H9 (cell line): ENCODE results near the gene BCAT1. TPM values are rescaled to one million over a fixed set of nuclear protein-coding genes. Genes with fewer than 3 reads are reported as not detected.

Experiments
- DNase-seq: peaks from one replicate; pipeline ENCODE4 v3.0.0-alpha.2; 2017
- H2AFZ ChIP-seq: one replicate; pipeline ENCODE4 v1.6.1; 2013; ENCODE audit warnings: mild to moderate bottlenecking, low read length, control low read depth, moderate library complexity
- H2AK5ac ChIP-seq: 2 replicates; pipeline ENCODE4 v1.6.1; 2013; ENCODE audit warnings: low read length, control low read depth, mixed read lengths; ENCODE audit not compliant: insufficient read length
- H2BK120ac ChIP-seq: one replicate; pipeline ENCODE4 v1.6.1; 2013; ENCODE audit warnings: low read depth, mild to moderate bottlenecking, low read length, control low read depth, inconsistent platforms; ENCODE audit not compliant: poor library complexity, severe bottlenecking
- H2BK12ac ChIP-seq: 2 replicates; pipeline ENCODE4 v1.6.1; 2013; ENCODE audit warnings: low read length, control low read depth, mixed read lengths, low read depth; ENCODE audit not compliant: insufficient read length
- H2BK15ac ChIP-seq: 2 replicates; pipeline ENCODE4 v1.6.1; 2013; ENCODE audit warnings: low read depth, low read length, control low read depth
- H2BK20ac ChIP-seq: one replicate; pipeline ENCODE4 v1.6.1; 2013; ENCODE audit warnings: low read depth, mild to moderate bottlenecking, low read length, control low read depth, inconsistent platforms; ENCODE audit not compliant: poor library complexity, severe bottlenecking
- H2BK5ac ChIP-seq: 2 replicates; pipeline ENCODE4 v1.6.1; 2013; ENCODE audit warnings: low read length, control low read depth, mixed read lengths; ENCODE audit not compliant: insufficient read length
- H3K14ac ChIP-seq: 2 replicates; pipeline ENCODE4 v1.6.1; 2013; ENCODE audit warnings: low read length, control low read depth; ENCODE audit not compliant: insufficient read depth
- H3K18ac ChIP-seq: 2 replicates; pipeline ENCODE4 v1.6.1; 2013; ENCODE audit warnings: low read depth, mild to moderate bottlenecking, mixed read lengths, low read length, control low read depth; ENCODE audit not compliant: insufficient read length
- H3K23ac ChIP-seq: 2 replicates; pipeline ENCODE4 v1.6.1; 2013; ENCODE audit warnings: low read length, control low read depth, mixed read lengths, low read depth; ENCODE audit not compliant: insufficient read length
- H3K23me2 ChIP-seq: 2 replicates; pipeline ENCODE4 v1.6.1; 2013; ENCODE audit warnings: low read depth, mild to moderate bottlenecking, mixed read lengths, low read length, control low read depth; ENCODE audit not compliant: insufficient read length, poor library complexity, severe bottlenecking
- H3K27ac ChIP-seq: 2 replicates; pipeline ENCODE4 v1.5.1; 2013; ENCODE audit warnings: low read length, control low read depth, mixed read lengths, low read depth; ENCODE audit not compliant: insufficient read length
- H3K27me3 ChIP-seq: 2 replicates; pipeline ENCODE4 v1.6.1; 2013; ENCODE audit warnings: low read length, control low read depth, inconsistent platforms; ENCODE audit not compliant: insufficient read depth
- H3K4ac ChIP-seq: 2 replicates; pipeline ENCODE4 v1.6.1; 2013; ENCODE audit warnings: low read depth, mild to moderate bottlenecking, control low read depth, inconsistent platforms, low read length, moderate library complexity
- H3K4me1 ChIP-seq: 2 replicates; pipeline ENCODE4 v1.6.1; 2013; ENCODE audit warnings: low read length, control low read depth, inconsistent platforms; ENCODE audit not compliant: insufficient read depth
- H3K4me2 ChIP-seq: 2 replicates; pipeline ENCODE4 v1.6.1; 2013; ENCODE audit warnings: low read length, control low read depth, mixed read lengths; ENCODE audit not compliant: insufficient read length, insufficient read depth
- H3K56ac ChIP-seq: 2 replicates; pipeline ENCODE4 v1.6.1; 2013; ENCODE audit warnings: low read depth, mild to moderate bottlenecking, mixed read lengths, low read length, control low read depth; ENCODE audit not compliant: insufficient read length
- H3K79me1 ChIP-seq: 2 replicates; pipeline ENCODE4 v1.6.1; 2013; ENCODE audit warnings: low read depth, mild to moderate bottlenecking, moderate library complexity, low read length, control low read depth, inconsistent platforms; ENCODE audit not compliant: insufficient read depth, poor library complexity, severe bottlenecking
- H3K79me2 ChIP-seq: 2 replicates; pipeline ENCODE4 v1.6.1; 2013; ENCODE audit warnings: low read length, control low read depth, inconsistent platforms; ENCODE audit not compliant: insufficient read depth
- H3K9ac ChIP-seq: 2 replicates; pipeline ENCODE4 v1.6.1; 2013; ENCODE audit warnings: low read length, control low read depth, mixed read lengths; ENCODE audit not compliant: insufficient read length; ENCODE audit errors: extremely low read depth
- H3K9me3 ChIP-seq: one replicate; pipeline ENCODE4 v1.6.1; 2013; ENCODE audit warnings: low read depth, low read length, inconsistent platforms; ENCODE audit not compliant: control insufficient read depth
- H3T11ph ChIP-seq: one replicate; pipeline ENCODE4 v1.6.1; 2013; ENCODE audit warnings: mild to moderate bottlenecking, low read length, control low read depth, inconsistent platforms
- H4K20me1 ChIP-seq: one replicate; pipeline ENCODE4 v1.6.1; 2013; ENCODE audit not compliant: control insufficient read depth, insufficient read length, insufficient read depth
- H4K5ac ChIP-seq: 2 replicates; pipeline ENCODE4 v1.6.1; 2013; ENCODE audit warnings: low read depth, mild to moderate bottlenecking, mixed read lengths, low read length, control low read depth; ENCODE audit not compliant: insufficient read length
- H4K8ac ChIP-seq: replicated peaks from 2 replicates; pipeline ENCODE4 v1.6.1; 2013; ENCODE audit warnings: low read length, control low read depth, mixed read lengths, low read depth; ENCODE audit not compliant: insufficient read length
- H4K91ac ChIP-seq: 2 replicates; pipeline ENCODE4 v1.6.1; 2013; ENCODE audit warnings: low read depth, mild to moderate bottlenecking, moderate library complexity, mixed read lengths, low read length, control low read depth; ENCODE audit not compliant: insufficient read length
- H3K27ac Mint-ChIP-seq, 3 experiments: 2 replicates in 2 of 3; 3 replicates in 1 of 3; pipeline ENCODE4 v1.8.0; 2020 to 2021; ENCODE audit warnings: mixed read lengths in 3 of 3, mild to moderate bottlenecking in 1 of 3, moderate library complexity in 1 of 3
- H3K27me3 Mint-ChIP-seq: 2 replicates; pipeline ENCODE4 v1.8.0; 2021; ENCODE audit warnings: low read depth, mild to moderate bottlenecking, moderate library complexity, mixed read lengths
- H3K36me3 Mint-ChIP-seq, 3 experiments: 2 replicates in 2 of 3; 3 replicates in 1 of 3; pipeline ENCODE4 v1.8.0; 2020 to 2021; ENCODE audit warnings: low read depth in 3 of 3, mixed read lengths in 3 of 3; ENCODE audit not compliant: insufficient read depth in 1 of 3
- H3K4me1 Mint-ChIP-seq, 2 experiments: 2 replicates each; pipeline ENCODE4 v1.8.0; 2020; ENCODE audit warnings: mixed read lengths in 2 of 2
- H3K4me3 Mint-ChIP-seq, 2 experiments: 2 replicates in 1 of 2; 3 replicates in 1 of 2; pipeline ENCODE4 v1.8.0; 2020 to 2021; ENCODE audit warnings: mild to moderate bottlenecking in 2 of 2, mixed read lengths in 2 of 2, moderate library complexity in 1 of 2
- H3K9me3 Mint-ChIP-seq, 2 experiments: 2 replicates in 1 of 2; 3 replicates in 1 of 2; pipeline ENCODE4 v1.8.0; 2020; ENCODE audit warnings: mild to moderate bottlenecking in 2 of 2, mixed read lengths in 2 of 2, moderate library complexity in 1 of 2
- WGBS: extraction: QIAGEN DNeasy Blood & Tissue Kit; methylation state at CpG from one replicate; pipeline ENCODE4 v1.1.7; 2013; ENCODE audit warnings: missing lambda C conversion rate, low lambda C conversion rate, mixed read lengths; ENCODE audit not compliant: insufficient read length; ENCODE audit errors: extremely low coverage; 5-methylcytosine and 5-hydroxymethylcytosine counted together
- total RNA-seq: library from RNA; stranded (reverse); gene quantifications from 2 replicates; pipeline ENCODE4 v1.2.1, GENCODE V29; 2021
- TF ChIP-seq, protein P1 (sequence below): fragments of 200-600 bp; sonication (generic); conservative IDR thresholded peaks from 3 replicates; pipeline ENCODE4 v1.8.0; 2021; ENCODE audit warnings: antibody characterized with exemption, mild to moderate bottlenecking

BCAT1 gene
- total RNA-seq, 1 experiment from 2014 or later, result 244 TPM

DNA sequence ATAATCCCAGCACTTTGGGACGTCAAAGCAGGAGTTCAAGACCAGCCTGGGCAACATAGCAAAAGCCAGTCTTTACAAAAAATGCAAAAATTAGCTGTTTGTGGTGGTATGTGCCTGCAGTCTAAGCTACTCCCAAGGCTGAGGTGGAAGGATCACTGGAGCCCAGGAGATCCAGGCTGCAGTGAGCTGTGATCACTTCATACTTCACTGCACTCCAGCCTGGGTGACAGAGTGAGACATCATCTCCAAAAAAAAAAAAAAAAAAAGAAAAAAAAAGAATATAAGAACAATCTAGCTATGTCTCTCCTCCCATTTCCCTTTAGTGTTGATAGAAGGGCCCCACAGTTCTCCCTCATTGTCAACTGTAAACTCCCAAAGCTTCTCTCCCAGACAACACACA lies 3.5 kb upstream of the BCAT1 start:
- Histone ChIP-seq H2AFZ (no peak overlapping the region), H4K20me1 (no peaks in the 10 kb centered on the region), H3K56ac (no peak overlapping the region), H3K23me2 (peaks cover 12% of the 10 kb centered on the region), H2BK5ac (no peak overlapping the region), H3K27ac (no peak overlapping the region), H3K23ac (no peak overlapping the region), H2BK12ac (no peak overlapping the region), H3K4ac (no peak overlapping the region), H3K27me3 (no peaks in the 10 kb centered on the region), H3K9me3 (no peaks in the 10 kb centered on the region), H3K4me1 (peaks cover 4% of the 10 kb centered on the region), H3K79me2 (peaks cover 2% of the 10 kb centered on the region; the same call in 1 of the 2 replicates), H2AK5ac (no peak overlapping the region), H4K91ac (no peak overlapping the region), H3K79me1 (no peaks in the 10 kb centered on the region), H3K9ac (no peak overlapping the region), H2BK120ac (no peak overlapping the region), H2BK20ac (no peak overlapping the region), H3K4me2 (peak overlapping the region; percentile 40), H4K5ac (no peak overlapping the region), H4K8ac (no peak overlapping the region), H2BK15ac (no peak overlapping the region), H3K18ac (no peak overlapping the region), H3T11ph (no peak overlapping the region), H3K14ac (no peak overlapping the region)
- Mint-ChIP-seq H3K36me3 (no peaks in the 10 kb centered on the region; a peak in 1 of 7 replicates), H3K9me3 (no peaks in the 10 kb centered on the region; a peak in 1 of 5 replicates), H3K27ac (peak overlapping the region in 1 of 3 experiments; percentile 37; a peak in 1 of 7 replicates), H3K4me3 (no peak overlapping the region), H3K27me3 (no peaks in the 10 kb centered on the region), H3K4me1 (peaks cover 41 to 53% of the 10 kb centered on the region in 2 experiments)
- WGBS, result no CpG with 5 or more reads among the region's 1 CpG
- TF ChIP-seq, protein P1, sequence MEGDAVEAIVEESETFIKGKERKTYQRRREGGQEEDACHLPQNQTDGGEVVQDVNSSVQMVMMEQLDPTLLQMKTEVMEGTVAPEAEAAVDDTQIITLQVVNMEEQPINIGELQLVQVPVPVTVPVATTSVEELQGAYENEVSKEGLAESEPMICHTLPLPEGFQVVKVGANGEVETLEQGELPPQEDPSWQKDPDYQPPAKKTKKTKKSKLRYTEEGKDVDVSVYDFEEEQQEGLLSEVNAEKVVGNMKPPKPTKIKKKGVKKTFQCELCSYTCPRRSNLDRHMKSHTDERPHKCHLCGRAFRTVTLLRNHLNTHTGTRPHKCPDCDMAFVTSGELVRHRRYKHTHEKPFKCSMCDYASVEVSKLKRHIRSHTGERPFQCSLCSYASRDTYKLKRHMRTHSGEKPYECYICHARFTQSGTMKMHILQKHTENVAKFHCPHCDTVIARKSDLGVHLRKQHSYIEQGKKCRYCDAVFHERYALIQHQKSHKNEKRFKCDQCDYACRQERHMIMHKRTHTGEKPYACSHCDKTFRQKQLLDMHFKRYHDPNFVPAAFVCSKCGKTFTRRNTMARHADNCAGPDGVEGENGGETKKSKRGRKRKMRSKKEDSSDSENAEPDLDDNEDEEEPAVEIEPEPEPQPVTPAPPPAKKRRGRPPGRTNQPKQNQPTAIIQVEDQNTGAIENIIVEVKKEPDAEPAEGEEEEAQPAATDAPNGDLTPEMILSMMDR, result no peak
- no peak for DNase-seq
